HL-60 (cell line): Measurements from ENCODE around the gene XAGE2.

Source experiments
- DNase-seq, 2 experiments: peaks; one replicate each; pipeline ENCODE4 v3.0.0-alpha.2; 2010 to 2020; ENCODE audit warnings: low read depth in 1 of 2, low spot score in 1 of 2
- H3K27ac ChIP-seq: fragments of 250-450 bp; sonication (Bioruptor Pico); replicated peaks from 2 replicates; pipeline ENCODE4 v1.5.1; 2020; ENCODE audit warnings: mild to moderate bottlenecking, moderate library complexity
- H3K27me3 ChIP-seq: fragments of 250-450 bp; sonication (Bioruptor Pico); 2 replicates; pipeline ENCODE4 v1.5.1; 2021; ENCODE audit warnings: mild to moderate bottlenecking, moderate library complexity; ENCODE audit not compliant: insufficient read depth, poor library complexity, severe bottlenecking
- H3K4me3 ChIP-seq: replicated peaks from 2 replicates; pipeline ENCODE4 v1.5.1; 2011; ENCODE audit warnings: mild to moderate bottlenecking, control low read depth, low read length; ENCODE audit not compliant: insufficient read depth
- CTCF ChIP-seq: IDR thresholded peaks from one replicate; pipeline ENCODE4 v1.5.1; 2011; ENCODE audit warnings: low read length, control low read depth, inconsistent platforms; ENCODE audit not compliant: insufficient read depth
- GABPA ChIP-seq: IDR thresholded peaks from 2 replicates; pipeline ENCODE4 v1.6.1; 2012; ENCODE audit warnings: low read depth
- POLR2AphosphoS5 ChIP-seq: IDR thresholded peaks from 2 replicates; pipeline ENCODE4 v1.6.1; 2012; ENCODE audit warnings: low read depth
- SPI1 ChIP-seq: IDR thresholded peaks from 2 replicates; pipeline ENCODE4 v1.6.1; 2012; ENCODE audit warnings: low read depth, mild to moderate bottlenecking, borderline replicate concordance
- TF ChIP-seq, protein P1 (sequence below): IDR thresholded peaks from 2 replicates; pipeline ENCODE4 v1.6.1; 2012; ENCODE audit warnings: low read depth; ENCODE audit not compliant: insufficient replicate concordance

XAGE2 gene

DNA sequence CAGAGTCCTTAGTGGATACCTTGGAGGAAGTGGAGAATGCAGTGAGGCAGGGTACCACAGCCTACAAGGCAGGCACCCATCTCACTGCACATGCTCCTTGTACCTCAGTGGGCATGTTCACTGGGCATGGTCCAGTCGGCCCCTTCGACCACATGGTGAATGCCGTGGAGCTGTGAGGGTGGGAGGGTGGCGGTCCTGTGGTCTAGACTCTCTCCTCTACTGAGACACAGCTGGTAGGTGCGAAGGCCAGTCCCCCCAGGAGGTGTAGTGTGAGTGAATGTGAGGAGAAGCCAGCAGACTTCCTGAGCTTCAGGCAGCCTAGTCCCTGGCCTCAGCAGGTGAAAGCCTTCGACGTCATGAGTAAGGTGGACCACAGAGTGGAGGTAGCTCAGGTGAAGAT is 12.2 kb downstream of the XAGE2 start:
- Histone ChIP-seq H3K27me3 (no peaks in the 10 kb centered on the region), H3K27ac (no peak overlapping the region), H3K4me3 (no peak overlapping the region)
- no peak for DNase-seq
- TF ChIP-seq POLR2AphosphoS5 (no peak), CTCF (no peak)

DNA sequence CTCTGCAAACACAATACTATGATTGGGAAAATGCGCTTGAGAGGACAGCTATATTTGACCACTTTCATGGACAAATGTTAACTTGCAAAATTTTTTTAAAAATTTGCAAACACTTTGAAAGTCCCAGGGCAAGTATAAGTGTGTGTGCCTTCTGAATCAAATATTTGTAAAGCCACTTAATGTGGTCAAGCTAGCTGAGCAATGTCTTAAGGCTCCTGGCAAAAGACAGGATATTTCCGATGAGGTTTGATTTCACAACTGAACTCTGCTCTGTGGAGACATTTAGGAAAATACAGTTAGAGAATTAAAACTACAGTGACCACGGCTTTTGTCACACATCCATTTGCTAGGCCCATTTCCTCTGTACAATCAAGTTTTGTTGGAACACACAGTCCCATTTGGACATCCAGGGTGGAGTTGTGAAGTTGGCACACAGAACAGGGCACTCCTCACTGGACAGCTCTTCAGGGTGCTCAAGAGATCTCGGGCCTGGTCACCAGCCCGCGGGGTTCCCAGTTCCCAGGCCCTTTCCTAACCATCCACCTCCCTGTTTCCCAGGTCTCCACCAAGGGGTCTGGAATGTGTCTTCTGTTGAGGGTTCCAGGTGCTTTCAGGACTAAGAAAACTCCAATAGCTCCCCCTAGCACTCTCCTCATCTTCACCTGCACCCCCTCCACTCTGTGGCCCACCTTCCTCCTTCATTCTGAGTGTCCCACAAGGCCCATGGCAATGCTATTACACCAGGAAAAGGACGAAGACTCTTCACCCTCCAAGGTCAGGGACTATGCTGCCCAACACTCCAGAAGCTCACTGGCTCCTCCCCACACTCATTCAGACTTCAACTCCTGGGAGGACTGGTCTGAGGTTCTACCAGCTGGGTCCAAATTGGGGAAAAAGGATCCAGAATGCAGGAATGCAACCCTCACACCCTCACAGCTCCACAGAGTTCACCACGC is 41.9 kb downstream of the XAGE2 start:
- no peak overlapping the region for H3K4me3 ChIP-seq
- H3K27me3 ChIP-seq: no peaks in the 10 kb centered on the region
- DNase-seq: no peak
- no peak for TF ChIP-seq CTCF
- TF ChIP-seq, protein P1, sequence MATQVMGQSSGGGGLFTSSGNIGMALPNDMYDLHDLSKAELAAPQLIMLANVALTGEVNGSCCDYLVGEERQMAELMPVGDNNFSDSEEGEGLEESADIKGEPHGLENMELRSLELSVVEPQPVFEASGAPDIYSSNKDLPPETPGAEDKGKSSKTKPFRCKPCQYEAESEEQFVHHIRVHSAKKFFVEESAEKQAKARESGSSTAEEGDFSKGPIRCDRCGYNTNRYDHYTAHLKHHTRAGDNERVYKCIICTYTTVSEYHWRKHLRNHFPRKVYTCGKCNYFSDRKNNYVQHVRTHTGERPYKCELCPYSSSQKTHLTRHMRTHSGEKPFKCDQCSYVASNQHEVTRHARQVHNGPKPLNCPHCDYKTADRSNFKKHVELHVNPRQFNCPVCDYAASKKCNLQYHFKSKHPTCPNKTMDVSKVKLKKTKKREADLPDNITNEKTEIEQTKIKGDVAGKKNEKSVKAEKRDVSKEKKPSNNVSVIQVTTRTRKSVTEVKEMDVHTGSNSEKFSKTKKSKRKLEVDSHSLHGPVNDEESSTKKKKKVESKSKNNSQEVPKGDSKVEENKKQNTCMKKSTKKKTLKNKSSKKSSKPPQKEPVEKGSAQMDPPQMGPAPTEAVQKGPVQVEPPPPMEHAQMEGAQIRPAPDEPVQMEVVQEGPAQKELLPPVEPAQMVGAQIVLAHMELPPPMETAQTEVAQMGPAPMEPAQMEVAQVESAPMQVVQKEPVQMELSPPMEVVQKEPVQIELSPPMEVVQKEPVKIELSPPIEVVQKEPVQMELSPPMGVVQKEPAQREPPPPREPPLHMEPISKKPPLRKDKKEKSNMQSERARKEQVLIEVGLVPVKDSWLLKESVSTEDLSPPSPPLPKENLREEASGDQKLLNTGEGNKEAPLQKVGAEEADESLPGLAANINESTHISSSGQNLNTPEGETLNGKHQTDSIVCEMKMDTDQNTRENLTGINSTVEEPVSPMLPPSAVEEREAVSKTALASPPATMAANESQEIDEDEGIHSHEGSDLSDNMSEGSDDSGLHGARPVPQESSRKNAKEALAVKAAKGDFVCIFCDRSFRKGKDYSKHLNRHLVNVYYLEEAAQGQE: no peak
- no peak for TF ChIP-seq POLR2AphosphoS5
- no peak for TF ChIP-seq SPI1
- TF ChIP-seq GABPA: no peak
- H3K27ac ChIP-seq: no peak overlapping the region

- TF ChIP-seq SPI1 (no peak), POLR2AphosphoS5 (no peak), GABPA (no peak), CTCF (no peak)
- TF ChIP-seq, protein P1: no peak
- H3K4me3 ChIP-seq: no peak overlapping the region
- no peak for DNase-seq
- no peak overlapping the region for H3K27ac ChIP-seq
- no peaks in the 10 kb centered on the region for H3K27me3 ChIP-seq
Observed at GRCh38 chrX:52415304-52415703, 46.5 kb downstream of the XAGE2 start.
